GM12872 (cell line): Measurements from ENCODE around the gene APOM.
A peak's percentile ranks its signal among the peaks of the same experiment; 100 is the strongest.

Source experiments
- CTCF ChIP-seq: IDR thresholded peaks from 3 replicates; pipeline ENCODE4 v1.5.1; 2011; ENCODE audit warnings: low read depth, mild to moderate bottlenecking, low read length, moderate library complexity; ENCODE audit not compliant: insufficient read depth

Gene APOM

GRCh38 chr6:31661262-31662123, 5.8 kb downstream of the APOM start:
- peak; percentile 24; the same call in 1 of the 3 replicates for TF ChIP-seq CTCF

GRCh38 chr6:31662124-31662723, 6.5 kb downstream of the APOM start:
- no peak for TF ChIP-seq CTCF

GRCh38 chr6:31663126-31663960, 7.6 kb downstream of the APOM start:
- no peak for TF ChIP-seq CTCF

GRCh38 chr6:31663961-31664789, 8.5 kb downstream of the APOM start:
- no peak for TF ChIP-seq CTCF

- no peak for TF ChIP-seq CTCF
Measured at GRCh38 chr6:31664790-31665500, 9.3 kb downstream of the APOM start, which contains the start of gene GPANK1. GPANK1 (minus strand) TSS chr6:31664997; CDS start chr6:31664478, 519 bp downstream.

- TF ChIP-seq CTCF, result no peak
Measured at GRCh38 chr6:31665501-31666336, 10.0 kb downstream of the APOM start, which contains the start of gene CSNK2B. CSNK2B (plus strand) TSS chr6:31666080; CDS start chr6:31666832, 752 bp downstream.
